T follicular helper cell (primary cell): ENCODE measurements around the gene DACT2.
"Not testable (repeated sequence)": the region's sequence is repeated elsewhere in the genome, so short reads cannot be mapped to it uniquely, and the experiment has no call there.

Experiments used
- DNase-seq: peaks from one replicate; pipeline ENCODE4 v3.0.0-alpha.2; 2020; ENCODE audit warnings: low read depth

Gene DACT2

GRCh38 chr6:168322966-168323365 is 3.4 kb upstream of the DACT2 start:
- no peak for DNase-seq

- no peak for DNase-seq
Measured at GRCh38 chr6:168320634-168321033, 1.1 kb upstream of the DACT2 start.

- no peak for DNase-seq
Measured at GRCh38 chr6:168318579-168319278, 848 bp downstream of the DACT2 start.

GRCh38 chr6:168318090-168318489 is 1.5 kb downstream of the DACT2 start:
- no peak for DNase-seq

GRCh38 chr6:168315596-168315995 is 4.0 kb downstream of the DACT2 start:
- DNase-seq = no peak

- DNase-seq = no peak
Measured at GRCh38 chr6:168314948-168315347, 4.6 kb downstream of the DACT2 start.

- DNase-seq = no peak
Measured at GRCh38 chr6:168314021-168314420, 5.6 kb downstream of the DACT2 start.

GRCh38 chr6:168313431-168314011 is 6.1 kb downstream of the DACT2 start:
- no peak for DNase-seq

- not testable (repeated sequence) for DNase-seq
Measured at GRCh38 chr6:168312125-168312507, 7.5 kb downstream of the DACT2 start.

- DNase-seq = no peak
Measured at GRCh38 chr6:168311410-168312124, 8.0 kb downstream of the DACT2 start.

GRCh38 chr6:168310945-168311344 is 8.6 kb downstream of the DACT2 start:
- no peak for DNase-seq

GRCh38 chr6:168310403-168310802 is 9.2 kb downstream of the DACT2 start:
- no peak for DNase-seq

GRCh38 chr6:168309997-168310396 is 9.6 kb downstream of the DACT2 start:
- DNase-seq = no peak

- no peak for DNase-seq
Measured at GRCh38 chr6:168309183-168309582, 10.4 kb downstream of the DACT2 start.

- no peak for DNase-seq
Measured at GRCh38 chr6:168308390-168309144, 11.0 kb downstream of the DACT2 start.

- no peak for DNase-seq
Measured at GRCh38 chr6:168307695-168308021, 11.9 kb downstream of the DACT2 start.

GRCh38 chr6:168307015-168307694 is 12.4 kb downstream of the DACT2 start:
- no peak for DNase-seq

- DNase-seq = no peak
Measured at GRCh38 chr6:168305863-168306262, 13.7 kb downstream of the DACT2 start.

GRCh38 chr6:168305096-168305749 is 14.4 kb downstream of the DACT2 start:
- no peak for DNase-seq

GRCh38 chr6:168304752-168305015 is 14.9 kb downstream of the DACT2 start:
- no peak for DNase-seq

- DNase-seq = no peak
Measured at GRCh38 chr6:168303982-168304751, 15.4 kb downstream of the DACT2 start.
